SU-DHL-6 (cell line): ENCODE results near the gene MYPN.
A peak's percentile ranks its signal among the peaks of the same experiment; 100 is the strongest.

Experiments used
- H2AFZ ChIP-seq: fragments of 200-600 bp; sonication (generic); 2 replicates; pipeline ENCODE4 v1.6.1; 2014; ENCODE audit warnings: low read depth, mild to moderate bottlenecking, moderate library complexity, mixed read lengths, antibody characterized with exemption, low read length; ENCODE audit not compliant: severe bottlenecking
- H3F3A ChIP-seq: fragments of 200-600 bp; shearing (Covaris generic); 2 replicates; pipeline ENCODE4 v1.6.0; 2016; ENCODE audit warnings: antibody characterized with exemption, mild to moderate bottlenecking; ENCODE audit not compliant: insufficient read depth
- H3K27ac ChIP-seq: fragments of 200-600 bp; sonication (generic); 2 replicates; pipeline ENCODE4 v1.5.1; 2016; ENCODE audit warnings: low read depth, mild to moderate bottlenecking, low read length, moderate library complexity, mixed read lengths
- H3K27me3 ChIP-seq: fragments of 200-600 bp; sonication (generic), shearing (Covaris generic); 2 replicates; pipeline ENCODE4 v1.6.0; 2014; ENCODE audit warnings: mild to moderate bottlenecking, low read length
- H3K36me3 ChIP-seq: fragments of 200-600 bp; sonication (generic); 2 replicates; pipeline ENCODE4 v1.6.1; 2014; ENCODE audit warnings: mild to moderate bottlenecking, low read length, mixed read lengths
- H3K4me2 ChIP-seq: fragments of 300-600, 200-600 bp; shearing (Covaris generic), sonication (generic); 2 replicates; pipeline ENCODE4 v1.6.0; 2014; ENCODE audit warnings: low read length, low read depth, mild to moderate bottlenecking; ENCODE audit not compliant: poor library complexity, severe bottlenecking
- H3K4me3 ChIP-seq: fragments of 200-600 bp; sonication (generic); 2 replicates; pipeline ENCODE4 v1.5.1; 2014; ENCODE audit warnings: antibody characterized with exemption, low read length, mild to moderate bottlenecking, mixed read lengths; ENCODE audit not compliant: insufficient read depth, poor library complexity, severe bottlenecking
- H3K79me2 ChIP-seq: fragments of 200-600 bp; sonication (generic); 2 replicates; pipeline ENCODE4 v1.6.1; 2014; ENCODE audit warnings: mild to moderate bottlenecking, low read length, moderate library complexity; ENCODE audit not compliant: insufficient read depth
- H3K9ac ChIP-seq: fragments of 200-600 bp; sonication (generic); 2 replicates; pipeline ENCODE4 v1.7.0; 2014; ENCODE audit warnings: mild to moderate bottlenecking, low read length
- H3K9me2 ChIP-seq: fragments of 200-600 bp; sonication (generic); replicated peaks from 2 replicates; pipeline ENCODE4 v1.6.1; 2014; ENCODE audit warnings: low read length; ENCODE audit not compliant: insufficient read depth
- H3K9me3 ChIP-seq: fragments of 200-600 bp; sonication (generic); 2 replicates; pipeline ENCODE4 v1.6.1; 2014; ENCODE audit warnings: low read length, mixed read lengths; ENCODE audit not compliant: insufficient read depth
- H4K20me1 ChIP-seq: fragments of 200-600 bp; sonication (generic); 2 replicates; pipeline ENCODE4 v1.6.1; 2014; ENCODE audit warnings: low read depth, mild to moderate bottlenecking, antibody characterized with exemption, low read length, moderate library complexity, mixed read lengths
- EZH2phosphoT487 ChIP-seq: fragments of 200-600 bp; sonication (generic), shearing (Covaris generic); conservative IDR thresholded peaks from 2 replicates; pipeline ENCODE4 v1.6.1; 2018; ENCODE audit warnings: mild to moderate bottlenecking, antibody characterized with exemption, low read length, moderate library complexity, mixed read lengths
- TF ChIP-seq, protein P1 (sequence below): fragments of 200-600 bp; sonication (generic); IDR thresholded peaks from one replicate; pipeline ENCODE4 v1.5.1; 2017; ENCODE audit warnings: antibody characterized with exemption, mild to moderate bottlenecking, low read length, moderate library complexity; ENCODE audit not compliant: insufficient read depth, poor library complexity, severe bottlenecking

Gene MYPN

DNA sequence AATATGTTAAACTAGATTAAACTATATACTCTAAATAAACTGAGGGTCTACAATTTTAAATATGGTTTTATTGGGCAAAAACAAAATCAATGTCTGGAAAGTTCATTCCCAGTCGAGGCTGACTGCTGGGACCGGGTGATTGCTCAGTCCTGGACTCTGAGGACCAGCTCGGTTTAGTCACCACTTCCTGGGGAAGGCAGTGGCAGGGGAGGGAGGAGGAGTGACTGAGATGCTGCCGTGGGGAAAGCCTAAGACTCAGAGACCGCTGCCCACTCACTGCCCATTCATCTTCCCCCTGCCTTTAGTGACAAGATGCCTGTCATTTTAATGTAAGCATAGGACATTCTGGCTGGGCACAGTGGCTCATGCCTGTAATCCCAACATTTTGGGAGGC, 93.7 kb downstream of the MYPN start:
- Histone ChIP-seq H3K9me2 (no peaks in the 10 kb centered on the region), H3K36me3 (no peaks in the 10 kb centered on the region), H2AFZ (no peak overlapping the region), H3K4me3 (no peak overlapping the region), H3F3A (no peaks in the 10 kb centered on the region), H3K4me2 (no peak overlapping the region), H3K9ac (no peak overlapping the region), H3K27ac (no peak overlapping the region), H3K79me2 (no peaks in the 10 kb centered on the region), H3K9me3 (no peaks in the 10 kb centered on the region), H3K27me3 (no peaks in the 10 kb centered on the region), H4K20me1 (no peaks in the 10 kb centered on the region)
- TF ChIP-seq EZH2phosphoT487: no peak
- TF ChIP-seq, protein P1, sequence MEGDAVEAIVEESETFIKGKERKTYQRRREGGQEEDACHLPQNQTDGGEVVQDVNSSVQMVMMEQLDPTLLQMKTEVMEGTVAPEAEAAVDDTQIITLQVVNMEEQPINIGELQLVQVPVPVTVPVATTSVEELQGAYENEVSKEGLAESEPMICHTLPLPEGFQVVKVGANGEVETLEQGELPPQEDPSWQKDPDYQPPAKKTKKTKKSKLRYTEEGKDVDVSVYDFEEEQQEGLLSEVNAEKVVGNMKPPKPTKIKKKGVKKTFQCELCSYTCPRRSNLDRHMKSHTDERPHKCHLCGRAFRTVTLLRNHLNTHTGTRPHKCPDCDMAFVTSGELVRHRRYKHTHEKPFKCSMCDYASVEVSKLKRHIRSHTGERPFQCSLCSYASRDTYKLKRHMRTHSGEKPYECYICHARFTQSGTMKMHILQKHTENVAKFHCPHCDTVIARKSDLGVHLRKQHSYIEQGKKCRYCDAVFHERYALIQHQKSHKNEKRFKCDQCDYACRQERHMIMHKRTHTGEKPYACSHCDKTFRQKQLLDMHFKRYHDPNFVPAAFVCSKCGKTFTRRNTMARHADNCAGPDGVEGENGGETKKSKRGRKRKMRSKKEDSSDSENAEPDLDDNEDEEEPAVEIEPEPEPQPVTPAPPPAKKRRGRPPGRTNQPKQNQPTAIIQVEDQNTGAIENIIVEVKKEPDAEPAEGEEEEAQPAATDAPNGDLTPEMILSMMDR: no peak

DNA sequence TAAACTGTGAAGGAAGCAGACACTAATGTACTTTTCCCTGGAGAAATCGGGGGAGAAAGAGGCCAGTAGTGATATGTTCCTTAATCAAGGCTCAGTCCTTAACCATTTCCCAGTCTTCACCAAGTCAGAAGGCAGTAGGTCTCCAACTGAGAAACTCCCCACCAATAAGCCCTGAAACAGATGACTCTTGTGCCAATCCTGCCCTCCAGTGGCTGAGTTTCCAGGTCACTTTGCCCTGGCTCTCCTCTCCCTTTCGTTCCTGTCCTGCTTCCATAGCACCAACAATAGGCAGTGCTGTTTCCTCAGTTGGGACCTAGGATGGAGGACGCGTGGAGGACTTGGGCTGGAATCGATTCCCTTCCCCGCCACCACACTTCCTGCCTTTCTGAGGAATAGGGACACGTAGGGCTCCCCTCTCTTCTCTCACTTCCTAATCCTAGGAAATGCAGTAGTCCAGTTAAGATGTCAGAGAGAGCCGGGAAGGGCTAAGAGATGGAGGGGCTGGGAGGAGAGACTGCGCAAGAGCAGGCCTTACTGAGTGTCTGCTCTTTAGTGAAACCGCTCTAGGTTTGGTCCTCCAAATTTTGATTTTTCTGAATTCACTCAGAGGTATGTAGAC, 99.2 kb downstream of the MYPN start:
- no peak for TF ChIP-seq EZH2phosphoT487
- TF ChIP-seq, protein P1: peak; percentile 44
- Histone ChIP-seq H2AFZ (no peak overlapping the region), H3K9me3 (no peaks in the 10 kb centered on the region), H3K4me2 (no peak overlapping the region), H3F3A (no peaks in the 10 kb centered on the region), H3K36me3 (no peaks in the 10 kb centered on the region), H4K20me1 (no peaks in the 10 kb centered on the region), H3K79me2 (no peaks in the 10 kb centered on the region), H3K27ac (no peak overlapping the region), H3K9me2 (no peaks in the 10 kb centered on the region), H3K4me3 (no peak overlapping the region), H3K27me3 (no peaks in the 10 kb centered on the region), H3K9ac (no peak overlapping the region)

DNA sequence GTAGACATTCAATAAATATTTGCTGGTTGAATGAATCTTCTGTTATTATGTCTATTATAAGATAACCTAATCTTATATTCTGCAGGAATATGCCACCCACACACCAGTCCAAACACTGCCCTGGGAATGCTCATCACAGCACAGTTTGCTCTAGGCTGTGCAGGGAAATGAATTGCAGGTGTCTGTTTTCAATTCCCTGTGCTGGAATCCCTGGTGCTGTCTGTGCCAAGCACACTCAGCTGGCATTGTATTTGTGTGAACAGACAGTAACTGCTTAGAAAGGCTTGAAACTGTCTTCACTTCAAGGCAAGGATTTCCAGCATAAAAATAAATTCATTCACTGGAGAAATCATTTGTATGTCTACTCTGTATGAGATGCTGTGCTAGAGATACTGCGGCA, 102.4 kb downstream of the MYPN start:
- Histone ChIP-seq H3F3A (no peaks in the 10 kb centered on the region), H3K9me2 (no peaks in the 10 kb centered on the region), H3K79me2 (no peaks in the 10 kb centered on the region), H3K27me3 (no peaks in the 10 kb centered on the region), H3K36me3 (no peaks in the 10 kb centered on the region), H3K27ac (no peak overlapping the region), H4K20me1 (no peaks in the 10 kb centered on the region), H3K4me2 (no peak overlapping the region), H2AFZ (no peak overlapping the region), H3K9me3 (no peaks in the 10 kb centered on the region), H3K9ac (no peak overlapping the region), H3K4me3 (no peak overlapping the region)
- TF ChIP-seq, protein P1: no peak
- TF ChIP-seq EZH2phosphoT487: no peak
